GM12878 (cell line): ENCODE measurements around the gene CR1. TPM values are rescaled to one million over a fixed set of nuclear protein-coding genes. Genes with fewer than 3 reads are reported as not detected.

Experiments used
- ATAC-seq: fragments of 200-7000 bp; cut with Tn5 transposase; 3 replicates; pipeline ENCODE4 v1.9.1; 2020; ENCODE audit warnings: mild to moderate bottlenecking, moderate library complexity
- BruUV-seq: library from RNA; stranded (reverse); fragments of 400-500 nt; replicated peaks from 2 replicates; lab custom pipeline; 2021; lab: Mats Ljungman, UMichigan
- CTCF ChIA-PET: fragments of 300-600 bp; sonication (Branson Sonifier 250); formaldehyde crosslinking; extraction: SDS; loops from one replicate; lab custom pipeline; 2021; ENCODE audit warnings: inconsistent platforms; lab: Yijun Ruan, JAX
- POLR2A ChIA-PET: fragments of 350-600 bp; formaldehyde crosslinking; extraction: SDS; loops from one replicate; lab custom pipeline; 2021; ENCODE audit warnings: inconsistent platforms; lab: Charles Lee
- RAD21 ChIA-PET: fragments of 300-600 bp; sonication (Branson Sonifier 250); formaldehyde crosslinking; loops from one replicate; lab custom pipeline; 2023; ENCODE audit warnings: antibody characterized with exemption; ENCODE audit not compliant: unreplicated experiment; lab: Charles Lee
- SMC1A ChIA-PET: fragments of 300-600 bp; sonication (Branson Sonifier 250); formaldehyde crosslinking; loops from one replicate; lab custom pipeline; 2023; ENCODE audit not compliant: unreplicated experiment, uncharacterized antibody; lab: Charles Lee
- DNase-seq: peaks from one replicate; pipeline ENCODE4 v3.0.0-alpha.2; 2011; ENCODE audit warnings: low read depth, low spot score
- FAIRE-seq: peaks from 3 replicates; lab custom pipeline; 2011; peaks lifted over from hg19 to GRCh38; lab: Jason Lieb, UNC
- H2AFZ ChIP-seq: 2 replicates; pipeline ENCODE4 v1.6.0; 2011; ENCODE audit warnings: low read depth, low read length, control low read depth; ENCODE audit not compliant: control insufficient read depth
- H3K27ac ChIP-seq: 2 replicates; pipeline ENCODE4 v1.5.1; 2011; ENCODE audit warnings: control low read depth; ENCODE audit not compliant: control insufficient read depth, insufficient read depth
- H3K27me3 ChIP-seq, 2 experiments: replicated peaks in 1 of 2; 2 replicates each; pipeline versions ENCODE4 v1.6.0 to v1.6.1; 2011; ENCODE audit warnings: low read length in 1 of 2; ENCODE audit not compliant: control insufficient read depth in 2 of 2, insufficient read depth in 2 of 2
- H3K36me3 ChIP-seq, 2 experiments: 2 replicates each; pipeline ENCODE4 v1.5.1; 2011; ENCODE audit warnings: low read length in 1 of 2; ENCODE audit not compliant: control insufficient read depth in 2 of 2, insufficient read depth in 2 of 2
- H3K4me1 ChIP-seq: 2 replicates; pipeline ENCODE4 v1.6.1; 2011; ENCODE audit warnings: mild to moderate bottlenecking, low read length, moderate library complexity, mixed read lengths; ENCODE audit not compliant: control insufficient read depth, insufficient read depth
- H3K4me2 ChIP-seq: 2 replicates; pipeline ENCODE4 v1.6.0; 2011; ENCODE audit warnings: control low read depth; ENCODE audit not compliant: control insufficient read depth, insufficient read depth
- H3K4me3 ChIP-seq: fragments of 200-600 bp; sonication (generic); 2 replicates; pipeline ENCODE4 v1.5.1; 2016
- H3K79me2 ChIP-seq: 2 replicates; pipeline ENCODE4 v1.6.0; 2011; ENCODE audit warnings: low read length; ENCODE audit not compliant: control insufficient read depth, insufficient read depth
- H3K9ac ChIP-seq: 2 replicates; pipeline ENCODE4 v1.8.0; 2011; ENCODE audit warnings: low read length, control low read depth, mixed read lengths; ENCODE audit not compliant: control insufficient read depth, insufficient read depth
- H3K9me3 ChIP-seq: replicated peaks from 3 replicates; pipeline ENCODE4 v1.5.1; 2011; ENCODE audit warnings: mild to moderate bottlenecking, low read length; ENCODE audit not compliant: control insufficient read depth, insufficient read depth
- H4K20me1 ChIP-seq: 2 replicates; pipeline ENCODE4 v1.6.0; 2011; ENCODE audit not compliant: control insufficient read depth, insufficient read depth
- ASH2L ChIP-seq: fragments of 300-600, 200-600 bp; sonication (generic); IDR thresholded peaks from 2 replicates; pipeline ENCODE4 v1.6.1; 2017; ENCODE audit warnings: low read depth, mild to moderate bottlenecking, borderline replicate concordance
- CHD2 ChIP-seq: IDR thresholded peaks from 2 replicates; pipeline ENCODE4 v1.6.1; 2011; ENCODE audit warnings: low read depth, low read length, improper control_type of control experiment, borderline replicate concordance
- DPF2 ChIP-seq: fragments of 450-650 bp; IDR thresholded peaks from 2 replicates; pipeline ENCODE4 v1.6.1; 2017; ENCODE audit warnings: mild to moderate bottlenecking
- EED ChIP-seq: sonication (generic); IDR thresholded peaks from 2 replicates; pipeline ENCODE4 v1.6.1; 2016; ENCODE audit warnings: antibody characterized with exemption, low read depth
- FOXM1 ChIP-seq: IDR thresholded peaks from 2 replicates; pipeline ENCODE4 v1.6.1; 2012; ENCODE audit warnings: low read depth, mild to moderate bottlenecking, inconsistent platforms, low read length, moderate library complexity
- IKZF1 ChIP-seq: fragments of 450-650 bp; conservative IDR thresholded peaks from 2 replicates; pipeline ENCODE4 v1.6.1; 2017; ENCODE audit warnings: antibody characterized with exemption, mild to moderate bottlenecking
- IRF3 ChIP-seq: fragments of 450-650 bp; IDR thresholded peaks from 2 replicates; pipeline ENCODE4 v1.6.1; 2014; ENCODE audit warnings: mild to moderate bottlenecking
- IRF4 ChIP-seq: IDR thresholded peaks from 2 replicates; pipeline ENCODE4 v1.6.1; 2011; ENCODE audit warnings: low read depth, low read length
- JUND ChIP-seq: IDR thresholded peaks from 2 replicates; pipeline ENCODE4 v1.6.1; 2012; ENCODE audit warnings: low read depth, mild to moderate bottlenecking, low read length, improper control_type of control experiment, moderate library complexity
- LARP7 ChIP-seq: fragments of 450-650 bp; IDR thresholded peaks from 2 replicates; pipeline ENCODE4 v1.6.1; 2017; ENCODE audit warnings: mild to moderate bottlenecking
- MAX ChIP-seq: IDR thresholded peaks from 2 replicates; pipeline ENCODE4 v1.6.1; 2012; ENCODE audit warnings: low read depth, low read length, improper control_type of control experiment
- MTA2 ChIP-seq: fragments of 450-650 bp; IDR thresholded peaks from 2 replicates; pipeline ENCODE4 v1.6.1; 2016; ENCODE audit warnings: low read depth, mild to moderate bottlenecking, moderate library complexity
- MXI1 ChIP-seq: fragments of 150-350 bp; IDR thresholded peaks from 2 replicates; pipeline ENCODE4 v1.6.1; 2011; ENCODE audit warnings: low read depth, mild to moderate bottlenecking, inconsistent platforms, low read length, improper control_type of control experiment
- NFIC ChIP-seq: IDR thresholded peaks from 2 replicates; pipeline ENCODE4 v1.6.1; 2012; ENCODE audit warnings: low read depth, mild to moderate bottlenecking, inconsistent platforms, low read length, moderate library complexity
- NR2F1 ChIP-seq: fragments of 450-650 bp; conservative IDR thresholded peaks from 2 replicates; pipeline ENCODE4 v1.6.1; 2017; ENCODE audit warnings: mild to moderate bottlenecking
- PKNOX1 ChIP-seq: fragments of 450-650 bp; IDR thresholded peaks from 2 replicates; pipeline ENCODE4 v1.6.1; 2016; ENCODE audit warnings: mild to moderate bottlenecking
- PRDM15 ChIP-seq: fragments of 450-650 bp; formaldehyde crosslinking; IDR thresholded peaks from 2 replicates; pipeline ENCODE4 v1.4.0; 2020; ENCODE audit warnings: mild to moderate bottlenecking, moderate library complexity
- SIN3A ChIP-seq: IDR thresholded peaks from 2 replicates; pipeline ENCODE4 v1.6.1; 2012; ENCODE audit warnings: low read depth, low read length, improper control_type of control experiment
- SPI1 ChIP-seq: IDR thresholded peaks from 2 replicates; pipeline ENCODE4 v1.6.1; 2011; ENCODE audit warnings: low read depth, mild to moderate bottlenecking, low read length, moderate library complexity, borderline replicate concordance; ENCODE audit not compliant: insufficient read depth
- TCF3 ChIP-seq: IDR thresholded peaks from 2 replicates; pipeline ENCODE4 v1.6.1; 2012; ENCODE audit warnings: low read depth, mild to moderate bottlenecking, low read length, borderline replicate concordance; ENCODE audit not compliant: insufficient read depth
- in situ Hi-C: fragments of 300-500 bp; cut with MboI; formaldehyde crosslinking; loops from 9 replicates; pipeline ENCODE4 v1.14.3; 2018; ENCODE audit warnings: mixed read lengths
- intact Hi-C: fragments of 100-400 bp; cut with micrococcal nuclease; formaldehyde crosslinking; loops from one replicate; pipeline ENCODE4 v1.14.2; 2022; ENCODE audit not compliant: unreplicated experiment
- polyA plus RNA-seq, 11 experiments: library from polyadenylated mRNA; depleted of rRNA in 4 of 11; unstranded in 6 of 11; stranded (reverse) in 5 of 11; fragments of >200 nt; fragmentation: Nextera tagmentation in 4 of 11; fragmentation: Illumina TruSeq in 1 of 11; extraction: Ambion mirVana in 4 of 11; extraction: Trizol in 1 of 11; gene quantifications; 1 replicate in 1 of 11; 2 replicates in 10 of 11; pipeline versions ENCODE4 v1.2.1 to v1.2.3, GENCODE V29; 2011 to 2016; ENCODE audit warnings: inconsistent platforms in 2 of 11, missing spikeins in 2 of 11, low read depth in 1 of 11
- total RNA-seq, 4 experiments: library from RNA; depleted of rRNA in 3 of 4; stranded (reverse); fragments of >200 nt in 3 of 4; fragmentation: Illumina TruSeq in 1 of 4; extraction: Trizol in 1 of 4; gene quantifications; 2 replicates each; pipeline versions ENCODE4 v1.2.1 to v1.2.3, GENCODE V29; 2013 to 2021

Gene CR1
- total and polyA plus RNA-seq, 10 of the 15 experiments (the other 5 are each of a cell fraction or from before 2014, with no cell fraction given) = 0.30 to 8.0 (median 4.3) TPM

GRCh38 chr1:207645635-207646081 lies 149.7 kb downstream of the CR1 start (continued):
- TF ChIP-seq JUND (no peak), FOXM1 (no peak), CHD2 (no peak), IRF4 (no peak), MAX (no peak), NFIC (no peak), TCF3 (no peak)

- no peak overlapping the region for H3K27ac ChIP-seq
- BruUV-seq = no TSS peak
- FAIRE-seq (no peak), DNase-seq (no peak), ATAC-seq (no peak)
- no peaks in the 10 kb centered on the region for H3K36me3 ChIP-seq
- H3K4me2 ChIP-seq = no peak overlapping the region
- ChIA-PET SMC1A (no interaction called here), RAD21 (no interaction called here), CTCF (no interaction called here), POLR2A (interaction anchor here (0.6 kb wide), 1 partner anchor 251 kb away, joined by 5 read pairs; no protein-coding TSS in a partner anchor)
- in situ Hi-C loops = no loop called here
- no peaks in the 10 kb centered on the region for H3K27me3 ChIP-seq
- H3K9ac ChIP-seq = no peak overlapping the region
- intact Hi-C loops = no loop called here
- no peaks in the 10 kb centered on the region for H3K79me2 ChIP-seq
- peaks cover 2% of the 10 kb centered on the region; the same call in 1 of the 2 replicates for H3K4me1 ChIP-seq
- H3K4me3 ChIP-seq = no peak overlapping the region
- H2AFZ ChIP-seq = no peak overlapping the region
- no peaks in the 10 kb centered on the region for H4K20me1 ChIP-seq
- no peaks in the 10 kb centered on the region; the same call in 2 of the 3 replicates for H3K9me3 ChIP-seq
- TF ChIP-seq IRF4 (no peak), EED (no peak), LARP7 (no peak), ASH2L (no peak), MXI1 (no peak), DPF2 (no peak), IKZF1 (no peak), IRF3 (no peak), PRDM15 (CRISPR knock-in tag) (no peak), SIN3A (no peak), SPI1 (no peak), NR2F1 (no peak), MTA2 (no peak), PKNOX1 (no peak)
These were observed 150.2 kb downstream of the CR1 start for GRCh38 chr1:207646171-207646570.
